Lung (tissue), 12 donors: ENCODE measurements around the gene TMA16. TPM values are rescaled to one million over a fixed set of nuclear protein-coding genes. Genes with fewer than 3 reads are reported as not detected.

Experiments used
- ATAC-seq: fragments of 200-7000 bp; cut with Tn5 transposase; one replicate; pipeline ENCODE4 v1.9.1; 2020; ENCODE audit warnings: moderate number of reproducible peaks; ENCODE audit not compliant: insufficient read depth, low FRiP score
- DNase-seq, 3 donors: peaks; one replicate each; pipeline ENCODE4 v3.0.0-alpha.2; 2013 to 2017
- H3K27ac ChIP-seq, 2 donors: one replicate each; pipeline ENCODE4 v1.5.1; 2013; ENCODE audit warnings: mild to moderate bottlenecking in 2 of 2, moderate library complexity in 2 of 2, control low read depth in 1 of 2, inconsistent platforms in 1 of 2, low read depth in 1 of 2, low read length in 1 of 2
- H3K27me3 ChIP-seq, 3 donors: one replicate each; pipeline ENCODE4 v1.5.1; 2013; ENCODE audit warnings: low read length in 2 of 3; ENCODE audit not compliant: control insufficient read depth in 3 of 3, insufficient read depth in 3 of 3
- H3K36me3 ChIP-seq, 4 donors: one replicate each; pipeline ENCODE4 v1.5.1; 2013; ENCODE audit warnings: low read length in 4 of 4, mild to moderate bottlenecking in 1 of 4, moderate library complexity in 1 of 4; ENCODE audit not compliant: control insufficient read depth in 4 of 4, insufficient read depth in 4 of 4
- H3K4me1 ChIP-seq, 5 donors: one replicate each; pipeline ENCODE4 v1.5.1; 2013; ENCODE audit warnings: low read length in 5 of 5, mild to moderate bottlenecking in 2 of 5, moderate library complexity in 1 of 5; ENCODE audit not compliant: control insufficient read depth in 5 of 5, insufficient read depth in 5 of 5
- H3K4me3 ChIP-seq: one replicate; pipeline ENCODE4 v1.5.1; 2013; ENCODE audit warnings: mild to moderate bottlenecking, control low read depth, moderate library complexity
- H3K9ac ChIP-seq, 2 donors: one replicate each; pipeline ENCODE4 v1.5.1; 2013; ENCODE audit warnings: low read length in 2 of 2, control low read depth in 1 of 2; ENCODE audit not compliant: insufficient read depth in 1 of 2
- H3K9me3 ChIP-seq, 4 donors: one replicate each; pipeline ENCODE4 v1.5.1; 2013; ENCODE audit warnings: low read length in 3 of 4, mild to moderate bottlenecking in 1 of 4, moderate library complexity in 1 of 4; ENCODE audit not compliant: control insufficient read depth in 4 of 4, insufficient read depth in 3 of 4
- CTCF ChIP-seq: IDR thresholded peaks from 2 replicates; pipeline ENCODE4 v1.5.1; 2012; ENCODE audit warnings: mild to moderate bottlenecking; ENCODE audit errors: control extremely low read depth, extremely low read depth
- WGBS, 2 donors: extraction: QIAGEN DNeasy Blood & Tissue Kit; methylation state at CpG; one replicate each; pipeline ENCODE4 v1.1.7; 2013; 5-methylcytosine and 5-hydroxymethylcytosine counted together
- polyA plus RNA-seq, 2 donors: library from polyadenylated mRNA; stranded (reverse); fragments of 200-250 nt; gene quantifications; one replicate each; pipeline ENCODE4 v1.2.1, GENCODE V29; 2013
- total RNA-seq, 2 donors: library from RNA; depleted of rRNA in 1 of 2; stranded (reverse); fragments of >200 nt in 1 of 2; gene quantifications; one replicate each; pipeline ENCODE4 v1.2.1, GENCODE V29; 2014 to 2021
- donor health status: control.
- donor health status: control.
- donor health status: Bipolar disorder and iron deficiency.
- donor health status: healthy.
- donor health status: DM: yes; HTN: yes; CAD: no.

The TMA16 gene
- total and polyA plus RNA-seq, 4 donors, result 15.7 to 23.8 (median 19.8) TPM

- H3K36me3 ChIP-seq, result peaks cover 0 to 1% (median 0%) of the 10 kb centered on the region in 4 donors
- ATAC-seq (no peak), DNase-seq (no peak)
- no peak overlapping the region for H3K4me3 ChIP-seq
- no peaks in the 10 kb centered on the region for H3K27me3 ChIP-seq
- no peak for TF ChIP-seq CTCF
- H3K9ac ChIP-seq, result no peak overlapping the region
- no peaks in the 10 kb centered on the region for H3K4me1 ChIP-seq
- 79 to 90% methylated on average over 3 of the region's 3 CpGs for WGBS, 2 donors
- no peak overlapping the region for H3K27ac ChIP-seq
- H3K9me3 ChIP-seq, result no peaks in the 10 kb centered on the region
Measured at GRCh38 chr4:163540977-163541376, 46.5 kb downstream of the TMA16 start.

- Histone ChIP-seq H3K4me3 (no peak overlapping the region), H3K4me1 (no peaks in the 10 kb centered on the region), H3K9me3 (no peaks in the 10 kb centered on the region), H3K27me3 (no peaks in the 10 kb centered on the region), H3K9ac (no peak overlapping the region), H3K36me3 (no peaks in the 10 kb centered on the region), H3K27ac (no peak overlapping the region)
- TF ChIP-seq CTCF, result no peak
- DNase-seq (no peak), ATAC-seq (no peak)
- 89 to 98% methylated on average over 3 of the region's 3 CpGs for WGBS, 2 donors
Measured at GRCh38 chr4:163542275-163542674, 47.8 kb downstream of the TMA16 start.

GRCh38 chr4:163544407-163545038, 50.0 kb downstream of the TMA16 start:
- ATAC-seq (peak; percentile 91), DNase-seq (peak; percentile 57 to 68 (median 64))
- Histone ChIP-seq H3K27me3 (no peaks in the 10 kb centered on the region), H3K36me3 (no peaks in the 10 kb centered on the region), H3K4me1 (no peaks in the 10 kb centered on the region), H3K27ac (no peak overlapping the region), H3K9ac (no peak overlapping the region), H3K9me3 (no peaks in the 10 kb centered on the region), H3K4me3 (no peak overlapping the region)
- 5 to 7% methylated on average over 12 of the region's 12 CpGs for WGBS, 2 donors
- TF ChIP-seq CTCF, result peak; percentile 53
